Measurements from ENCODE around the gene ATP4A.

The ATP4A gene

GRCh38 chr19:35549174-35549788 lies 14.2 kb downstream of the ATP4A start:
- peak; percentile 66 for DNase-seq

DNA sequence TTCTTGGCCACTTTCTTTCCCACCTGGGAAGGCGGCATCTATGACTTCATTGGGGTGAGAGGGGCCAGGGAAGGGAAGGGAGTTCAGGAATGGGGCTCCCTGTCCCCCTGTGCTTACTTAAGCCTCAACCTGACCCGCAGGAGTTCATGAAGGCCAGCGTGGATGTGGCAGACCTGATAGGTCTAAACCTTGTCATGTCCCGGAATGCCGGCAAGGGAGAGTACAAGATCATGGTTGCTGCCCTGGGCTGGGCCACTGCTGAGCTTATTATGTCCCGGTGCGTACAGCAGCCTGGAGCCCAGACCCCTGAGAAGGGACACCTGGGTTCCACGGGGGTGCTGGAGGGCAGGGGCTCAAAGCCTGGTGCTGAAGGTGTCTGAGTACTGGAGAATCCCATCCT lies 16.9 kb downstream of the ATP4A start:
- no peak for DNase-seq

DNA sequence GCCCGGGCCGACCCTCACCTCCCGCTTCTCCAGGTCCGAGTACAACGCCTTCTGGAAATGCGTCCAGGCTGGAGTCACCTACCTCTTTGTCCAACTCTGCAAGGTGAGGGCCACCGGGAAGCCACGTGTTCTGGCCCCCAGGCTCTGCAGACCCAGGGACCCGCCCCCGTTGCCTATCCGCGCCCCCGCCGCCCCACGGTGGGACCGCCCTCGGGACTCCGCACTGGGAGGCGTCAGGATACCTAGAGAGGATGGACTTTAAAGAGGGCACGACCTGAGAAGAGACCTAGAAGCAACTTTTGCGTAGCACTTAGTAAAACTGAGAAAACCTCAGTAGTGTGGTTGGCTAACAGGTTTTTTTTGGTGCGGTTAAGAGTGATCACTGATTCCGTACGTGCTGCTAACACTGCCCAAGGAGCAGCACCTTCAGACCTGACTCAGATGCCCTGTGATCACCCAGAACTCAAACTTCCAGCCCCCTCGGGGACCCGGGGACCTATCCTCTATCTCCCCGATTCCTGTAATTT lies 17.5 kb downstream of the ATP4A start:
- peak; percentile 14 for DNase-seq

DNA sequence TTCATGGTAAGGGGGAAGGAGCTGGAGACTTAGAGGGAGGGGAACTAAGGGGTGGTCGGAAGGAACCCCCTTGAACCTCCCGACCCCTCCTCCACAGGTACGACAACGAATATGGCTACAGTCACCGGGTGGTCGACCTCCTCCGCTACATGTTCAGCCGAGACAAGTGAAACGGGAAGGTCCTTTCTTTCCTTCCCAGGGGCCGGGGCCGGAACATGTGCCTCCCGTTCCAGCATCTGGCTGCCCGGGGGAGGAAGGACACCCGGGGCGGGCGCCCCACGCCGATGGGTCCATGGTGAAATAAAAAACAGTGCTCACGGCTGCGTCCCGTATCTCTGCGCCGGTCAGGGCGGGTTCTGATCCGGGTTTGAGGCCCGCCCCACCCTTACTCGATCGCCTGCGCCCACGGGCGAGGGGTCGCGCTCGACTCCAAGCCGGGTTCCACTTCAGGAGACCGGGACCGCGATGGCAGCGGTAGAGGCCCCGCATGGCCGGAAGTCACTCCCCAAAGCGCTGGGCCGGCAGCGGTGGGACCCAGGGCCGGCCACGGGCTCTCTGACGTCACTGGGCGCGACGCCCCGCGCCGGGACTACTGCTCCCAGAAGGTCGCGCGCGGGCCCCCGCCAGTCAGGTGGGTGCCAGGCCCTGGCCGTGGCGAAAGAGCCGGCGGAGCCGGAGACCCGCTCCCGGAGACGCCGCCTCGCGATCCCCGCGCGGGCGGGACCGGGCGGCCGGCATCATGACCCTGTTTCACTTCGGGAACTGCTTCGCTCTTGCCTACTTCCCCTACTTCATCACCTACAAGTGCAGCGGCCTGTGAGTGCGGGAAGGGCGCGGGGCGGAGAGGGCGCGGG lies 18.2 kb downstream of the ATP4A start, which contains the start of gene TMEM147:
Gene TMEM147 (plus strand): TSS at position 626 of the 854 bp plus-strand sequence. CDS start 114 bp downstream, at position 740.
- DNase-seq = peak; percentile 87

DNA sequence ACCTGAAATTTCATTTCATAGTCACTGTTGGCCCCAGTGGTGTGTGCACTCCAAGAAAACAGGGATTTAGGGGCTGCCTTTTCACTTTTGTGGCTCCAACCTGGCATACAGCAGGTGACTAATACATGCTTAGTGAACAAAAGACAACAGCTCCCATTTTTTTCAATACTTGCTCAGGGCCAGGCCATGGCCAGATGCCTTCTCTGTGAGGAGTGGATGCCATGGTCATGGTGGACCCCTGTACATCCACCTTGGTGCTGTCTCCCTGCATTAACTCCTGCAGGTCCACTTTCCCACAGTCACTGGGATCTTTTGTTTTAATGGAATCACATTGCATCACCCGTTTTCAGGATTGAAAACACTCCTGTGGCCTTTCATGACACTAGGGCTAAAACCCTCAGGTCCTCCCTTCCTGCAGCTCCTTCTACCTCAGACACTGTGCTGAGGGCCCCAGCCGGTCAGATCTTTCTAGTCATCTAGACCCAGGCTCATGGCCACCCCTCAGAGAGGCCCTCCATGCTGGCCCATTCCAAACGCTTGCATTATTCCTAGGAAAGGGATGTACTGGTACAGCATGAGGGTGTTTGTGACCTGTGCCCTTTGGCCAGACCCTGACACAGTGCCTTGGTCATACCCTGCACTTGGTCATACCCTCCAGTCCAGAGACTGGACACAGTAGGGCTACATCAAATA lies 19.2 kb downstream of the ATP4A start:
- no peak for DNase-seq

GRCh38 chr19:35543280-35544109 lies 20.0 kb downstream of the ATP4A start:
- DNase-seq = no peak

DNA sequence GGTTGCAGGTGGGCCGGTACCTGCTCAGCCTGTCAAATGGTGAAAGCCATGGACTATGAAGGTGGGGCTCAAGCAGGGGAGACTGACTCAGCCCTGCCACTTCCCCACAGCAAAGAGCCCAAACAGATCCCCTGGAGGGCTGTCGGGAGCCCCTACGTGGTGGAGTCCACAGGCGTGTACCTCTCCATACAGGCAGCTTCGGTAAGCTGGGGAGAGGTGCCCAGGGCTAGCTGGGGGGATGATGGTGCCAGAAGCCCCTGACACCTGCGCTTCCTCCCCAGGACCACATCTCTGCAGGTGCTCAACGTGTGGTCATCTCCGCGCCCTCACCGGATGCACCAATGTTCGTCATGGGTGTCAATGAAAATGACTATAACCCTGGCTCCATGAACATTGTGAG lies 21.2 kb downstream of the ATP4A start:
- no peak for DNase-seq

DNA sequence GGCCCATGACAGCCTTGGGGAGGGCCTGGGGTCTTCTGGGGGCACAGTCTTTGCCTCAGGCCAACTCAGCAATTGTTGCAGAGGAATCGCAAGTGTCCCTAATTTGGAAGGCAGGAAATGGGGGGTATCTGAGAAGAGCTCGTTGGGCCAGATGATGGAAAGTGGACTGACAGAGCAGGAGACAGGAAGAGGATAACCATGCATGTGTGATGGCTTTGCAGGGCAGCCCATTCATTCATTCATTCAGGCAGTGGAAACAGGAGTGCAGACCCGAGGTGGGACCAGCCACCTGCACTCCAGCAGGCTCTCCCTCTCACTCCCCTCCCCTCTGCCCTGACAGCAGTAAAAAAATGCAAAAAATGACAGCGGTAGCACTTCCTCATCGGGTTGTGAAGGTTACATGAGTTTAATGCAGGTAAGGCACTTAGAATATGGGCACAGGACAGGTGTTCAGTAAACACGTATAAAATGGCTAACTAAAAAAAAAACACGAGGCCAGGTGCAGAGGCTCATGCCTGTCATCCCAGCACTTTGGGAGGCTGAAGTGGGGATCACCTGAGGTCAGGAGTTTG lies 23.0 kb downstream of the ATP4A start:
- no peak for DNase-seq

DNA sequence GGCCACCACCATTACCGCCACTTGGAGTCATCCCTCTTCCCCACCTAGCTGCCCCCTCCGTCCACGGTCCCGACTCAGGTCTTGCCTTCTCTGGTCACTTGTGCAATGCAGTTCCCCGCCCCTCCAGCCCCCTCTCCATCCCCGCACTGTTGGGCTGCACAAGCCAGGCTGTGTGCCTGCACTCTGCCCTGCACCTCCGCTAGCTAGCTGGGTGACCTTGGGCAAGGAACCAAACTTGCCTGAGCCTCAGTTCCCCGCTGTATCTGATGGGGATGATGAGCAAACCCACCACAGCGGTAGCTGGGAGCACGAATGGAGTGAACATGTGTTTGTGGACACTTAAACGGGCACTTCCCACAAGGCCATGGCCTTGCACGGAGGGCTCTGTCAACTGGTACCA lies 23.6 kb downstream of the ATP4A start:
- DNase-seq = no peak

GRCh38 chr19:35539314-35539713 lies 24.1 kb downstream of the ATP4A start:
- DNase-seq = no peak

- DNase-seq = no peak
Observed at GRCh38 chr19:35534803-35535480, 28.5 kb downstream of the ATP4A start.

- peak; percentile 19 for DNase-seq
Observed at GRCh38 chr19:35533822-35534392, 29.6 kb downstream of the ATP4A start.

DNA sequence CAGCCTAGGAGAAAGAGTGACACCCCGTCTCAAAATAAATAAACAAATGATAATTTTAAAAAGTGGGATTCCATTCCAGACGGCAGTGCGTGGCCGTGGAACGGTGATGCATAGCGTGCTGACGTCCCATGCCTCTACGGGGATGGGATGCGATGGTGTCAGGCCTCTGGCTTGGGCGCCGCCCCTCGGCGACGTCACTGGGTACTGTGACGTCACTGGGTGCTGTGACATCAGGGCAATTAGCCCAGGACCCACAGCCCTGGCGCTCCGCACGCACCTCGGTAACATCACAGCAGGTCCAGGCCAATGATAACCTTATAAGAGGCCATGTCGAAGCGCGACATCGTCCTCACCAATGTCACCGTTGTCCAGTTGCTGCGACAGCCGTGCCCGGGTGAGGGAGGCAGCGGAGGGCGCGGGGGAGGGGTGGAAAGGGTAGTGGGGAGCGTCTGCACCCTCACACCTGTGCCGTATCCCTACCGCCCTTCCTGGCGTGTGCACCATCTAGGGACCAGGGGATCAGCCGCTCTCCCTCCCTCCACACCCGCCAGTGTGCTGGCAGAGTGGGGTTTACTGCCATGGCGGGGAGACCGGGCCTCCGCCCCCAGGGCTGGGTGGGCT lies 30.1 kb downstream of the ATP4A start, which contains the start of gene GAPDHS:
Gene GAPDHS (plus strand): TSS at position 256 of the 621 bp plus-strand sequence. CDS start 72 bp downstream, at position 328.
- no peak for DNase-seq

DNA sequence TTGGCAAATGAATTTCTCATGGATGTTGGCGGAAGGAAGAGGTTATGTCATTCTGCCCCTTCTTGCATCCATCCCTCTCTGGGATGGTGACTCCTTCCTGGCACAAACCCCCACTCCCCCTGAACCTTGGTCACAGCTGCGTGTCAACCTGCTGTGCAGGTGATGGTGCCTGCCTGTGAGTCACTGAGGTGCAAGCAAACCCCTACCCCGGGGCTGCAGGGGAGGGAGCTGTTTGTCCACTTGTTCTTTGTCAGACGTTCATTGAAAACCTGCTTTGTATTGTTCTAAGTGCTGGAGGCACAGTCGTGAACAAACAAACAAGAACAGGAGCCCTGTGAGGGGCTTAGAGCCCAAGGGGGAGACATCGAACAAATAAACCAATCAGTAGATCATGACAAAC lies 32.2 kb downstream of the ATP4A start:
- DNase-seq = no peak

GRCh38 chr19:35529241-35530218 lies 33.9 kb downstream of the ATP4A start:
- DNase-seq = no peak

GRCh38 chr19:35528218-35529038 lies 35.0 kb downstream of the ATP4A start, which contains the start of gene SBSN:
TSS of gene SBSN (minus strand) at chr19:35528311. CDS start at chr19:35528281, 30 bp downstream.
- peak; percentile 61 for DNase-seq

- DNase-seq = no peak
Observed at GRCh38 chr19:35525873-35526272, 37.6 kb downstream of the ATP4A start.
